HG03103 (cell line): ENCODE measurements around the gene SELENOF.
A peak's percentile ranks its signal among the peaks of the same experiment; 100 is the strongest.

Source experiments
- ATAC-seq: cut with Tn5 transposase; IDR thresholded peaks from one replicate; pipeline ENCODE4 v1.9.1; 2021; ENCODE audit warnings: low read depth; ENCODE audit not compliant: unreplicated experiment

Gene SELENOF

GRCh38 chr1:86913896-86914600 is at the start of gene SELENOF:
TSS of gene SELENOF (minus strand) at chr1:86914126. CDS start at chr1:86914111, 15 bp downstream.
- ATAC-seq = peak; percentile 73

- ATAC-seq = no peak
Observed at GRCh38 chr1:86960548-86960947, 46.6 kb upstream of the SELENOF start.

- ATAC-seq = no peak
Observed at GRCh38 chr1:86957221-86957620, 43.3 kb upstream of the SELENOF start.

GRCh38 chr1:86956221-86956620 is 42.3 kb upstream of the SELENOF start:
- ATAC-seq = no peak

GRCh38 chr1:86955678-86956077 is 41.8 kb upstream of the SELENOF start:
- ATAC-seq = no peak

GRCh38 chr1:86953167-86953566 is 39.2 kb upstream of the SELENOF start:
- ATAC-seq = no peak

GRCh38 chr1:86951430-86951829 is 37.5 kb upstream of the SELENOF start:
- no peak for ATAC-seq

- no peak for ATAC-seq
Observed at GRCh38 chr1:86950712-86951419, 36.9 kb upstream of the SELENOF start.

- no peak for ATAC-seq
Observed at GRCh38 chr1:86948212-86948611, 34.3 kb upstream of the SELENOF start.

- ATAC-seq = no peak
Observed at GRCh38 chr1:86942743-86943142, 28.8 kb upstream of the SELENOF start.

GRCh38 chr1:86942042-86942441 is 28.1 kb upstream of the SELENOF start:
- no peak for ATAC-seq

GRCh38 chr1:86940599-86940998 is 26.7 kb upstream of the SELENOF start:
- no peak for ATAC-seq

- no peak for ATAC-seq
Observed at GRCh38 chr1:86939406-86939805, 25.5 kb upstream of the SELENOF start.

- ATAC-seq = no peak
Observed at GRCh38 chr1:86938855-86939254, 24.9 kb upstream of the SELENOF start.

- ATAC-seq = no peak
Observed at GRCh38 chr1:86938450-86938849, 24.5 kb upstream of the SELENOF start.

- no peak for ATAC-seq
Observed at GRCh38 chr1:86933562-86934377, 19.8 kb upstream of the SELENOF start.

- no peak for ATAC-seq
Observed at GRCh38 chr1:86933051-86933450, 19.1 kb upstream of the SELENOF start.

- ATAC-seq = no peak
Observed at GRCh38 chr1:86928819-86929218, 14.9 kb upstream of the SELENOF start.

GRCh38 chr1:86926883-86927282 is 13.0 kb upstream of the SELENOF start:
- ATAC-seq = no peak

GRCh38 chr1:86925742-86926141 is 11.8 kb upstream of the SELENOF start:
- ATAC-seq = no peak

- no peak for ATAC-seq
Observed at GRCh38 chr1:86924324-86924960, 10.5 kb upstream of the SELENOF start.
